GM12875 (cell line): ENCODE data around the gene FBXO5.
A peak's percentile ranks its signal among the peaks of the same experiment; 100 is the strongest.

Source experiments
- H3K4me3 ChIP-seq: one replicate; pipeline ENCODE4 v1.5.1; 2011; ENCODE audit warnings: low read depth, low read length, control low read depth
- CTCF ChIP-seq: IDR thresholded peaks from 2 replicates; pipeline ENCODE4 v1.5.1; 2011; ENCODE audit warnings: low read depth, mild to moderate bottlenecking, control low read depth, inconsistent platforms, low read length, moderate library complexity, borderline replicate concordance; ENCODE audit not compliant: insufficient read depth

The FBXO5 gene

GRCh38 chr6:153023977-153024708, 41.3 kb upstream of the FBXO5 start:
- no peak overlapping the region for H3K4me3 ChIP-seq
- TF ChIP-seq CTCF, result peak; percentile 58

GRCh38 chr6:153018355-153018754, 35.5 kb upstream of the FBXO5 start:
- TF ChIP-seq CTCF, result no peak
- H3K4me3 ChIP-seq, result no peak overlapping the region

GRCh38 chr6:153016846-153017245, 34.0 kb upstream of the FBXO5 start:
- no peak for TF ChIP-seq CTCF
- H3K4me3 ChIP-seq, result no peak overlapping the region

- TF ChIP-seq CTCF, result no peak
- H3K4me3 ChIP-seq, result no peak overlapping the region
Observed at GRCh38 chr6:153015094-153015640, 32.3 kb upstream of the FBXO5 start.

GRCh38 chr6:153013438-153013837, 30.6 kb upstream of the FBXO5 start:
- TF ChIP-seq CTCF, result no peak
- no peak overlapping the region for H3K4me3 ChIP-seq

GRCh38 chr6:153012856-153013255, 30.0 kb upstream of the FBXO5 start:
- TF ChIP-seq CTCF, result no peak
- H3K4me3 ChIP-seq, result no peak overlapping the region

- peak overlapping the region; percentile 46 for H3K4me3 ChIP-seq
- TF ChIP-seq CTCF, result no peak
Observed at GRCh38 chr6:153003366-153003690, 20.5 kb upstream of the FBXO5 start.
